Activated naive CD4-positive, alpha-beta T cell treated with Interleukin-2 at 50 U/mL for 16 hours (primary cell): ENCODE results near the gene LAMB1.

Source experiments
- DNase-seq: peaks from one replicate; pipeline ENCODE4 v3.0.0-alpha.2; 2020

LAMB1 gene

GRCh38 chr7:107998150-107998549 is 4.8 kb downstream of the LAMB1 start:
- no peak for DNase-seq

GRCh38 chr7:107996072-107996882 is 6.7 kb downstream of the LAMB1 start:
- no peak for DNase-seq

GRCh38 chr7:107995184-107996071 is 7.5 kb downstream of the LAMB1 start:
- DNase-seq: no peak

GRCh38 chr7:107994421-107995030 is 8.4 kb downstream of the LAMB1 start:
- no peak for DNase-seq

GRCh38 chr7:107993891-107994291 is 9.1 kb downstream of the LAMB1 start:
- no peak for DNase-seq

- DNase-seq: no peak
These were observed 13.2 kb downstream of the LAMB1 start for GRCh38 chr7:107989618-107990373.

GRCh38 chr7:107982918-107983389 is 20.0 kb downstream of the LAMB1 start:
- no peak for DNase-seq

GRCh38 chr7:107982042-107982840 is 20.7 kb downstream of the LAMB1 start:
- DNase-seq: no peak

GRCh38 chr7:107981466-107981865 is 21.5 kb downstream of the LAMB1 start:
- no peak for DNase-seq

- no peak for DNase-seq
These were observed 22.2 kb downstream of the LAMB1 start for GRCh38 chr7:107980671-107981190.

GRCh38 chr7:107980171-107980570 is 22.8 kb downstream of the LAMB1 start:
- DNase-seq: no peak

- DNase-seq: no peak
These were observed 24.0 kb downstream of the LAMB1 start for GRCh38 chr7:107978815-107979408.

- no peak for DNase-seq
These were observed 25.9 kb downstream of the LAMB1 start for GRCh38 chr7:107977048-107977447.

- no peak for DNase-seq
These were observed 26.3 kb downstream of the LAMB1 start for GRCh38 chr7:107976620-107977019.

GRCh38 chr7:107975394-107976013 is 27.5 kb downstream of the LAMB1 start:
- no peak for DNase-seq

GRCh38 chr7:107973861-107974260 is 29.1 kb downstream of the LAMB1 start:
- DNase-seq: no peak

- DNase-seq: no peak
These were observed 30.0 kb downstream of the LAMB1 start for GRCh38 chr7:107972941-107973376.

- DNase-seq: no peak
These were observed 30.9 kb downstream of the LAMB1 start for GRCh38 chr7:107972075-107972482.

- no peak for DNase-seq
These were observed 31.3 kb downstream of the LAMB1 start for GRCh38 chr7:107971613-107972012.

- no peak for DNase-seq
These were observed 31.9 kb downstream of the LAMB1 start for GRCh38 chr7:107971100-107971499.
